Sigmoid colon (tissue), 4 donors: ENCODE measurements around the gene ORC4.

Experiments used
- EP300 ChIP-seq, 4 donors: sonication (generic); formaldehyde crosslinking; IDR thresholded peaks; one replicate each; pipeline ENCODE4 v1.6.1; 2017; ENCODE audit warnings: antibody characterized with exemption in 4 of 4
- POLR2A ChIP-seq, 2 donors: fragments of 450-650 bp; IDR thresholded peaks; one replicate each; pipeline ENCODE4 v1.6.1; 2016; ENCODE audit warnings: antibody characterized with exemption in 2 of 2, mild to moderate bottlenecking in 2 of 2, moderate library complexity in 2 of 2
- POLR2AphosphoS5 ChIP-seq, 4 donors: sonication (generic); formaldehyde crosslinking; IDR thresholded peaks; one replicate each; pipeline ENCODE4 v1.6.1; 2017; ENCODE audit warnings: antibody characterized with exemption in 4 of 4
- TF ChIP-seq, protein P1 (sequence below), 4 experiments: fragments of 450-650 bp in 3 of 4; fragments of 200-600 bp in 1 of 4; IDR thresholded peaks; one replicate each; pipeline ENCODE4 v1.5.1; 2016 to 2019; ENCODE audit warnings: antibody characterized with exemption in 4 of 4, mild to moderate bottlenecking in 3 of 4, moderate library complexity in 2 of 4

DNA sequence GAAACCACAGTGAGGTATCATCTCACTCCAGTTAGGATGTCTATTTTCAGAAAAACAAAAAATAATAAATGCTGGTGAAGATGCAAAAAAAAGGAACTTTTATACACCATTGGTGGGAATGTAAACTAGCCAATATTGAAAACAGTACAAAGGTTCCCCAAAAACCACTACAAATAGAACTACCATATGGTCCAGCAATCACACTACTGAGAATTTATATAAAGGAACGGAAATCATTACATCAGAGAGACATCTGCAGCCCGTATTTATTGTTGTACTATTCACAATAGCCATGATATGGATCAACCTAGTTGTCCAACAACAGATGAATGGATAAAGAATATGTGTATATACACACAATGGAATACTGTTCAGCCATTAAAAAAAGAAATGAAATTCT lies 52.0 kb downstream of the ORC4 start:
- TF ChIP-seq, protein P1, sequence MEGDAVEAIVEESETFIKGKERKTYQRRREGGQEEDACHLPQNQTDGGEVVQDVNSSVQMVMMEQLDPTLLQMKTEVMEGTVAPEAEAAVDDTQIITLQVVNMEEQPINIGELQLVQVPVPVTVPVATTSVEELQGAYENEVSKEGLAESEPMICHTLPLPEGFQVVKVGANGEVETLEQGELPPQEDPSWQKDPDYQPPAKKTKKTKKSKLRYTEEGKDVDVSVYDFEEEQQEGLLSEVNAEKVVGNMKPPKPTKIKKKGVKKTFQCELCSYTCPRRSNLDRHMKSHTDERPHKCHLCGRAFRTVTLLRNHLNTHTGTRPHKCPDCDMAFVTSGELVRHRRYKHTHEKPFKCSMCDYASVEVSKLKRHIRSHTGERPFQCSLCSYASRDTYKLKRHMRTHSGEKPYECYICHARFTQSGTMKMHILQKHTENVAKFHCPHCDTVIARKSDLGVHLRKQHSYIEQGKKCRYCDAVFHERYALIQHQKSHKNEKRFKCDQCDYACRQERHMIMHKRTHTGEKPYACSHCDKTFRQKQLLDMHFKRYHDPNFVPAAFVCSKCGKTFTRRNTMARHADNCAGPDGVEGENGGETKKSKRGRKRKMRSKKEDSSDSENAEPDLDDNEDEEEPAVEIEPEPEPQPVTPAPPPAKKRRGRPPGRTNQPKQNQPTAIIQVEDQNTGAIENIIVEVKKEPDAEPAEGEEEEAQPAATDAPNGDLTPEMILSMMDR (IDR thresholded peaks at IDR 0.05): no peak
- TF ChIP-seq EP300 (IDR thresholded peaks at IDR 0.05) (no peak), POLR2A (IDR thresholded peaks at IDR 0.05) (no peak), POLR2AphosphoS5 (IDR thresholded peaks at IDR 0.05) (no peak)
